Measurements from ENCODE around the gene FBLN1.

FBLN1 gene

DNA sequence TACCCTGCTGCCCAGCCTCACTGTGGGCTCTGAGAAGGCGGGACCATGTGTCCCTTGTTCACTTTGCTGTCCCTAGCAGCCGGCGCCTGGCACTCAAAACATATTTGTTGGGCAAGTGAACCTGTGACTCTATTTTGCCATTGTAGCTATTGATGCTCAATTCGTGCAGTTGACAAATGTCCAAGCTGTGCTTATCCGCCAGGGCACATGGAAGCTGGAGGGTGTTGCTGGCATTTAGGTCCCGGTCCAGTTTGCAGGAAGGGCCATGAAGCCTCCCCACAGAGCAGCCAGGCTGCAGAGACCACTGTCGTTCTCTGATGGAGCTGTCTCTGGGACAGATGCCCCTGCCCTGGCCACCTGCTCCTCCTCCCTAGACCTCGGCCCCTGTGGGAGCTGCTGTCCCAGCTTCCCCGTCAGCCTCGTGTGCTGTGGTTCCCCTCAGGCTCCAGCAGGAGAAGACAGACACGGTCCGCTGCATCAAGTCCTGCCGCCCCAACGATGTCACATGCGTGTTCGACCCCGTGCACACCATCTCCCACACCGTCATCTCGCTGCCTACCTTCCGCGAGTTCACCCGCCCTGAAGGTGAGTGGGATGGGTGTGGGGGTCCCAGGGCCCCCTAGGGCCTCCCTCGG lies 71.5 kb downstream of the FBLN1 start:
- DNase-seq, result no peak

DNA sequence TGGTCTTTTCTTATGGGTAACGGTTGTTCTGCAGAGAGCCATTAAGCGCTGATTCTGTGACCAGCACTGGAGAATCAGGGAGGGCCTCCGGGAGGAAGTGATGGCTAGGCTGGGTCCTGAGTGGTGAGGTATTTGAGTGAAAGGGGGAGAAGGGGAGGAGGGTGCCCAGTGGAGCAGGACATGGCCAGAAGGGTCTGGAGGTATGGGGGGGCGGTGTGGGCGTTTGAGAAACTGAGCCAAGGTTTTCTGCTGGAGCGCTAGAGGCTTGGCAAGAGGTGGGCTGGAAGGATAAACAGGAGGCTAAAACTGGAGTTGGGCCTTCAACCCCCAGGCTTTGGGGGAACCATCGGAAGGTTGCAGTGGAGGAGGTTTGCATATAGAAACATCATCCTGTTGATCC lies 72.5 kb downstream of the FBLN1 start:
- DNase-seq, result no peak

- no peak for DNase-seq
Observed at GRCh38 chr22:45575607-45576272, 73.1 kb downstream of the FBLN1 start.

DNA sequence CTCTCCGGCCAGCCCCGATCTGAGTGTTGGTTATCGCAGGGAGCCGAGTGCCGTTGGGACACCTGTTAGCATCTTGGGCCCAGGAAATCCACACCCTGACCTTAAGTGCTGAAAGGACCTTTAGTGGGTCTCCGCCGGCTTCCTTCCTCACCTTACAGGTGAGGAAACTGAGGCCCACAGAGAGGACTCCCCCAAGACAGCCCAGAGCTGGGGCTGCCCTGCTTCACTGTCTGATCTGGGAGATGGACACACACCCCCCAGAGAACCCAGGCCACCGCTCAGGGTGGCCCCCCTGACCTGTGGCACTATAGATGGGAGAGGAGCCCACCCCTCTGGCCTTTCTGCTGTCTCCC lies 73.6 kb downstream of the FBLN1 start:
- no peak for DNase-seq

DNA sequence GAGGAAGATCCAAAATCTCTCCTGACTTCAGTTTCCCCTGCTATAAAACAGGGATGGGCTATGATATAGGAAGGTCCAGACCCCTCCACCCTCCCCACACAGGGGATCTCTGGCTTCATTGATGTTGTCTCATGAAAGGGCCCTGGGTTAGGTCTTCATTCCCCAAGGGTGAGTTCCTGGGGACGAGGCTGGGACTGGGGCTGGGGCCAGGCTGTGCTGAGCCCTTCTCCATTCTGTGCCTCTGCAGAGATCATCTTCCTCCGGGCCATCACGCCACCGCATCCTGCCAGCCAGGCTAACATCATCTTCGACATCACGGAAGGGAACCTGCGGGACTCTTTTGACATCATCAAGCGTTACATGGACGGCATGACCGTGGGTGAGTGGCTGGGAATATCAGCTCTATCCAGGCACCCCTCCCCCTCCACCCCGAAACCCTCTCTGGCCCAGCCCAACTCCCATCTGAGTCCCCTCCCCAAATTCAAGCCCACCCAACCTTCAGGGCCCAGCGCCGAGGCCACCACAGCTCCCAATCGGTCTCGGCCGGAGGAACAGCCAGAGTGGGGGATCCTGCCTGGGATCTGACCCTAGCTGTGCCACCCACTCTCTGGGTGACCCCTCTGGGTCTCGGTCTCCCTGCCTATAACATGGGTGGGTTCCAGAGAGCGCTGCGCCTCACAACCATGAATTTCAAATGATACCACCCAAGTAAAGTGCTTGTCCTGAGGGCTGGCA lies 74.2 kb downstream of the FBLN1 start:
- DNase-seq, result no peak

DNA sequence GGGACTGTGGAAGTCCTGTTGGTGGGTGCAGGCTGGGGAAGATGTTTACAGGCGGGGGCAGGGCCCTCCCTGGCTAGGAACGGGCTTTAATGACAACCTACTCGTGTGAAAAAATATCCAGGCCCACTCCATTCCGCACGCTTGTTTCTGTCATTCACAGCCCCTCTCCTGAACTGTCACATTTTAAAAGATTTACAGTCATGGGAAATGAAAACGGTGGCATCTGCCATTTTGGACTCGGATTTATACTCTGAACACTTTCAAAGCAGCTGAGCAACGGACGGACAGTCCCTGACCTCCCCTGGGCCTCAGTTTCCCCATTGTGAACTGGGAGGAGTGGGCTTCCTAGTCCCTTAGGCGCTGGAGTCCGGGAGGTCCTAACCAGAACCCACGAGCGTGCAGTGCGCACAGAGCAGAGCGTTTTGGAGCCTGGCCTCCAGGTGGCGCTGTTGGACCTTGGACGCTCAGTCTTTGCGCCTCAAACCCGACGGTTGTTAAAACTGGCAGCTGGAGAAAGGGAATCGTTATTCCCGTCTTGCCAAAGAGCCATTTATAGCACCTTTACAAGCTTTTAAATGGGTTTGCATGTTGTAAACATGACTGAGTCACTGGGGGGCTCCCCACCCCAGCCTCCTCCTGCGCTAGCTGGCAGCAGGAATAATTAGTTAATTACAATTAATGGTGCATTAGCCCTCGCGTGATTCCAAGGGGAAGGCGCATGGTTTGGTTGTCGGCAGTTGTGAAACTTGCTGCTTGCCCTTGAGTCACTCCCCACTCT lies 75.3 kb downstream of the FBLN1 start:
- DNase-seq, result peak; percentile 52

GRCh38 chr22:45578524-45579147 lies 76.0 kb downstream of the FBLN1 start:
- no peak for DNase-seq

DNA sequence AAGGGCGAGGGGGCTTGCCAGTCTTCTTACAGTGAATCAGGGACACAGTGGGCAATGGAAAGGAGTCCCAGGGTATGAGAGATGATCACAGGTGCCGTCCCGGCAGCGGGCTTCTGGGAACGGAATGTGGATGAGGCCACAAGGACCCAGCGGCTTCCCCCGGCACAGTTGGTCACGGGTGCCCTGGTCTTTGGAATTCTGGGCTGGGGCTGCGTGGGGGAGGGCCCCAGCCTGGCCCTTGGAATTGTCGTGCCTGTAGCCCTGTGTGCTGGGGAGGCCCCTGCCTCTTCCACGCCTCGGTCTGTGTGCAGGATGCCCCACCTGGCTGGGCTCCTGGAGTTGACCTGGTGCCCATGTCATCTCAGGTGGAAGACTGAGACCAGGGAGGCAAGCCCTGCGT lies 76.6 kb downstream of the FBLN1 start:
- DNase-seq, result no peak

- DNase-seq, result no peak
Observed at GRCh38 chr22:45579806-45580725, 77.4 kb downstream of the FBLN1 start.

- DNase-seq, result no peak
Observed at GRCh38 chr22:45580726-45581381, 78.2 kb downstream of the FBLN1 start.

- DNase-seq, result no peak
Observed at GRCh38 chr22:45581549-45582080, 78.9 kb downstream of the FBLN1 start.

- DNase-seq, result no peak
Observed at GRCh38 chr22:45582236-45582954, 79.7 kb downstream of the FBLN1 start.

GRCh38 chr22:45582955-45583320 lies 80.3 kb downstream of the FBLN1 start:
- no peak for DNase-seq

- no peak for DNase-seq
Observed at GRCh38 chr22:45583504-45583903, 80.8 kb downstream of the FBLN1 start.

DNA sequence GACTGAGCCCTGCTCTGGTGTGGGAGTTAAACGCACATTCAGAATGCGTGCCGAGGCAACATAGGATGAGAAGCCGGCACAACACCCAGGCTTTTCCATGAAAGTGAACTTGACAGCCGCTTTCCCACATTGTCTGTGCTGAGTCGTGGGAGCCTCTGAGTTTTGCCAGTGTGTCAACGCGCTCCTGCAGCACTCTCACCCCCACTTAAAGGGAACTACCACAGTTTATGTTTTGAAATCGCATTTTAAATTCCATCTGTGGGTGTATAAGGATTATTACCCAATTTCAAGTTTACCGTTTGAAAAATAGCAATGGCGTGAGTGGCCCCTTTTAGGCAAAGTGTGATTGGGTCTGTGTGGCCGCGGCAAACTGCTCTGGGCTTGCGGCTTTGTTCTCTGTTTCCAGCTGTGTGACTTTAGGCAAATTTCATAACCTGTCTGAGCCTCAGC lies 81.5 kb downstream of the FBLN1 start:
- no peak for DNase-seq

DNA sequence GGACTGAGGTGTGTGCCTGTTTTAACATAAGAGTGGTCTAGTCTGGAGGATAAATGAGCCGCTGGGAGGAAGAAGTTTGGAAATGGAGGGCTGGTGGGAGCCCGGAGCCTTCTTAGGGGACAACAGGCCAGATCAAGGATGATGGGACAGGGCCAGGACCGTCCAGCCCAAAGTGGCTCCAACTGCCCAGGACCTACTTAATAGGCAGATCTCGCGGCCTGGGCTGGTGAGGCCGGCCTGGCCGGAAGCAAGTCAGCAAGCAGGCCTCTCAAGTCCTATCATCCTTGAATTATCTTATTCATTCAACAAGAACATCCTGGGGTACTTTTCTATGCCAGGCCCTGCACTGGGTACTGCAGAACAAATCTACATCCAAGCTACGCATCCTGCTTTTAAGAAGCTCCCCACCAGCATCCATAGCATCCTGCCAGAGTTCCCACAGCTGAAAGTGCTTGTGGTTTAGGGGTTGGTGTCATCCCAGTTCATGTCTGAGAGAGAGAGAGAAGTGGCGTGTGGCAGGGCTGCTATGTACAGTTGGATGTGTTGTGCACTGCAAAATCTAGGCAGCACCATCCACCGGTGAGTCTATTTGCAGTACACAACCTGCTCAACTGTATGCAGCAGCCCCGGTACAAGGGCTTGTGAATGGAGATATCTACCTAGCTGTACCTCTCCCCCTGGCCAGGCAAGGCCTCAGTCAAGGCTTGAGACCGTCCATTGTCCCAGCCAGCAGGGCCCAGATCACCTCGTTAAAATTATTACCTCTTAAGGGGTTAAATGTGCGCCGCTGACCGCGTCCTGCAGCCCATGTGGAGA lies 82.1 kb downstream of the FBLN1 start:
- no peak for DNase-seq

GRCh38 chr22:45585437-45585755 lies 82.7 kb downstream of the FBLN1 start:
- no peak for DNase-seq

DNA sequence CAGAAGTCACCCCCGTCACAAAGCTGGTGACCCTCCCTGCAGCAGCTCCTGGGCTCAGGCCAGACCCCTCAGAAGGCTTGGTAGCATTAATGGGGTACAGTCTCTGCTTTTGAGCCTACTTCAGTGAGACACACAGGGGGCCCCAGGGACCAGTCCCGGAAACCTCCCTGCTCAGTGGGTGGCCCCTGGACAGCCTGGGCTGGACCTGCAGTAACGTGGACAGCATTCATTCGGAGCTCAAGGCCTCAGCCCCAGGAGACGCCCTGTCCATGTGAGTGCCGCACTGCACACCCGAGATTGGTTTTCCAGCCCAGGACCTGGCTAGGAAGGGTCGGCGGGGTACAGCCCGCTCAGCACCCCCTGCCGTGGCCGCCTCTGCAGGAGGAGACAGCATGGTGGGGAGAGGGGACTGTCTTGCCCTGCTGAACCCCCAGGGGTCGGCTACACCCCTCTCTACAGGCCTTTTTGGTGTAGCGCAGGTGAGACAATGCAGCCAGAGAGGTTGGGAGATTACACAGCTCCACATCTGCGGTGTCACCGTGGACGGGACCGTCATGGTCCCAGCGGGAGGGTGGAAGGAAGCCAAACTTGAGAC lies 83.4 kb downstream of the FBLN1 start:
- no peak for DNase-seq

All from NCI-H748 treated with DMSO at 0.1 percent for 48 hours (cell line).